Measurements from ENCODE around the gene SPINK5.
"Not testable (repeated sequence)": the region's sequence is repeated elsewhere in the genome, so short reads cannot be mapped to it uniquely, and the experiment has no call there.

SPINK5 gene

GRCh38 chr5:148063861-148064260 lies at the start of gene SPINK5:
TSS of gene SPINK5 (plus strand) at chr5:148063980. CDS start at chr5:148064045, 65 bp downstream.
- no peak for DNase-seq (ENCODE audit: low read depth in 1 of 2, low spot score in 1 of 2)

GRCh38 chr5:148014276-148014675 lies 49.5 kb upstream of the SPINK5 start:
- no peak for DNase-seq (ENCODE audit: low read depth in 1 of 2, low spot score in 1 of 2)

GRCh38 chr5:148020257-148020988 lies 43.4 kb upstream of the SPINK5 start:
- no peak for DNase-seq (ENCODE audit: low read depth in 1 of 2, low spot score in 1 of 2)

- no peak for DNase-seq (ENCODE audit: low read depth in 1 of 2, low spot score in 1 of 2)
Observed at GRCh38 chr5:148027505-148027904, 36.3 kb upstream of the SPINK5 start.

- no peak for DNase-seq (ENCODE audit: low read depth in 1 of 2, low spot score in 1 of 2)
Observed at GRCh38 chr5:148029131-148029530, 34.6 kb upstream of the SPINK5 start.

- no peak for DNase-seq (ENCODE audit: low read depth in 1 of 2, low spot score in 1 of 2)
Observed at GRCh38 chr5:148033134-148033533, 30.6 kb upstream of the SPINK5 start.

GRCh38 chr5:148035676-148036075 lies 28.1 kb upstream of the SPINK5 start:
- no peak for DNase-seq (ENCODE audit: low read depth in 1 of 2, low spot score in 1 of 2)

- DNase-seq (ENCODE audit: low read depth in 1 of 2, low spot score in 1 of 2): no peak
Observed at GRCh38 chr5:148042881-148043280, 20.9 kb upstream of the SPINK5 start.

GRCh38 chr5:148043705-148044104 lies 20.1 kb upstream of the SPINK5 start:
- no peak for DNase-seq (ENCODE audit: low read depth in 1 of 2, low spot score in 1 of 2)

GRCh38 chr5:148055160-148055559 lies 8.6 kb upstream of the SPINK5 start:
- not testable (repeated sequence) for DNase-seq (ENCODE audit: low read depth in 1 of 2, low spot score in 1 of 2)

GRCh38 chr5:148060309-148060708 lies 3.5 kb upstream of the SPINK5 start:
- no peak for DNase-seq (ENCODE audit: low read depth in 1 of 2, low spot score in 1 of 2)

GRCh38 chr5:148060881-148061280 lies 2.9 kb upstream of the SPINK5 start:
- no peak for DNase-seq (ENCODE audit: low read depth in 1 of 2, low spot score in 1 of 2)

- no peak for DNase-seq (ENCODE audit: low read depth in 1 of 2, low spot score in 1 of 2)
Observed at GRCh38 chr5:148070621-148071020, 6.8 kb downstream of the SPINK5 start.

GRCh38 chr5:148072207-148072606 lies 8.4 kb downstream of the SPINK5 start:
- DNase-seq (ENCODE audit: low read depth in 1 of 2, low spot score in 1 of 2): no peak

- DNase-seq (ENCODE audit: low read depth in 1 of 2, low spot score in 1 of 2): no peak
Observed at GRCh38 chr5:148075529-148075928, 11.7 kb downstream of the SPINK5 start.

GRCh38 chr5:148083203-148083602 lies 19.4 kb downstream of the SPINK5 start:
- DNase-seq (ENCODE audit: low read depth in 1 of 2, low spot score in 1 of 2): no peak

- DNase-seq (ENCODE audit: low read depth in 1 of 2, low spot score in 1 of 2): no peak
Observed at GRCh38 chr5:148084269-148084668, 20.5 kb downstream of the SPINK5 start.

GRCh38 chr5:148085310-148085709 lies 21.5 kb downstream of the SPINK5 start:
- no peak for DNase-seq (ENCODE audit: low read depth in 1 of 2, low spot score in 1 of 2)

GRCh38 chr5:148085977-148086705 lies 22.4 kb downstream of the SPINK5 start:
- DNase-seq (ENCODE audit: low read depth in 1 of 2, low spot score in 1 of 2): no peak

- DNase-seq (ENCODE audit: low read depth in 1 of 2, low spot score in 1 of 2): no peak
Observed at GRCh38 chr5:148090146-148090772, 26.5 kb downstream of the SPINK5 start.

- no peak for DNase-seq (ENCODE audit: low read depth in 1 of 2, low spot score in 1 of 2)
Observed at GRCh38 chr5:148090773-148091250, 27.0 kb downstream of the SPINK5 start.

Measured in activated T-helper 1 cell treated with anti-CD3 and anti-CD28 coated beads, Interleukin-2, amount 50 U/mL, for 16 hours (primary cell).